ENCODE data around the gene TMEM232.
"Not testable (repeated sequence)": the region's sequence is repeated elsewhere in the genome, so short reads cannot be mapped to it uniquely, and the experiment has no call there.

Gene TMEM232

GRCh38 chr5:110625376-110625999 is 101.0 kb downstream of the TMEM232 start:
- peak; percentile 30 for DNase-seq (ENCODE audit: low spot score)

- DNase-seq (ENCODE audit: low spot score), result no peak
Observed at GRCh38 chr5:110623874-110624273, 102.6 kb downstream of the TMEM232 start.

GRCh38 chr5:110618941-110619340 is 107.5 kb downstream of the TMEM232 start:
- no peak for DNase-seq (ENCODE audit: low spot score)

- no peak for DNase-seq (ENCODE audit: low spot score)
Observed at GRCh38 chr5:110616009-110616408, 110.5 kb downstream of the TMEM232 start.

GRCh38 chr5:110612794-110613247 is 113.7 kb downstream of the TMEM232 start:
- no peak for DNase-seq (ENCODE audit: low spot score)

- no peak for DNase-seq (ENCODE audit: low spot score)
Observed at GRCh38 chr5:110611817-110612216, 114.7 kb downstream of the TMEM232 start.

- no peak for DNase-seq (ENCODE audit: low spot score)
Observed at GRCh38 chr5:110594866-110595265, 131.6 kb downstream of the TMEM232 start.

GRCh38 chr5:110590187-110590586 is 136.3 kb downstream of the TMEM232 start:
- DNase-seq (ENCODE audit: low spot score), result peak; percentile 32

- DNase-seq (ENCODE audit: low spot score), result no peak
Observed at GRCh38 chr5:110588286-110588980, 138.0 kb downstream of the TMEM232 start.

GRCh38 chr5:110580625-110581024 is 145.8 kb downstream of the TMEM232 start:
- no peak for DNase-seq (ENCODE audit: low spot score)

- DNase-seq (ENCODE audit: low spot score), result no peak
Observed at GRCh38 chr5:110572729-110573128, 153.7 kb downstream of the TMEM232 start.

GRCh38 chr5:110562191-110562590 is 164.3 kb downstream of the TMEM232 start:
- DNase-seq (ENCODE audit: low spot score), result no peak

GRCh38 chr5:110561510-110561909 is 165.0 kb downstream of the TMEM232 start:
- no peak for DNase-seq (ENCODE audit: low spot score)

GRCh38 chr5:110549301-110549700 is 177.2 kb downstream of the TMEM232 start:
- no peak for DNase-seq (ENCODE audit: low spot score)

GRCh38 chr5:110548171-110548570 is 178.3 kb downstream of the TMEM232 start:
- DNase-seq (ENCODE audit: low spot score), result no peak

GRCh38 chr5:110547495-110547894 is 179.0 kb downstream of the TMEM232 start:
- no peak for DNase-seq (ENCODE audit: low spot score)

GRCh38 chr5:110545716-110546115 is 180.8 kb downstream of the TMEM232 start:
- DNase-seq (ENCODE audit: low spot score), result no peak

GRCh38 chr5:110544603-110545002 is 181.9 kb downstream of the TMEM232 start:
- DNase-seq (ENCODE audit: low spot score), result no peak

- no peak for DNase-seq (ENCODE audit: low spot score)
Observed at GRCh38 chr5:110542949-110543348, 183.5 kb downstream of the TMEM232 start.

- no peak for DNase-seq (ENCODE audit: low spot score)
Observed at GRCh38 chr5:110536120-110537115, 190.1 kb downstream of the TMEM232 start.

- not testable (repeated sequence) for DNase-seq (ENCODE audit: low spot score)
Observed at GRCh38 chr5:110535146-110535545, 191.3 kb downstream of the TMEM232 start.

- DNase-seq (ENCODE audit: low spot score), result no peak
Observed at GRCh38 chr5:110525762-110526161, 200.7 kb downstream of the TMEM232 start.
